Sciatic nerve (tissue), 2 donors: Measurements from ENCODE around the gene IGIP. TPM values are rescaled to one million over a fixed set of nuclear protein-coding genes. Genes with fewer than 3 reads are reported as not detected.

Experiments
- ATAC-seq: fragments of 200-7000 bp; cut with Tn5 transposase; one replicate; pipeline ENCODE4 v1.9.1; 2020; ENCODE audit warnings: mild to moderate bottlenecking, moderate library complexity
- DNase-seq: peaks from one replicate; pipeline ENCODE4 v3.0.0-alpha.2; 2020; ENCODE audit warnings: low spot score
- intact Hi-C: fragments of 100-400 bp; cut with DNase I; formaldehyde crosslinking; loops from one replicate; pipeline ENCODE4 v1.14.2; 2022
- total RNA-seq: library from RNA; stranded (reverse); fragmentation: NEBNext Ultra II Directional; extraction: Animal tissue kit (Norgen Biotek cat#: 25700); gene quantifications from one replicate; pipeline ENCODE4 v1.2.1, GENCODE V29; 2021
- donor health status: DM: no; HTN: no; CAD: no.
- donor health status: DM: no; HTN: no; CAD: no.

The IGIP gene
- 34.7 TPM for total RNA-seq

- DNase-seq (no peak), ATAC-seq (no peak)
- intact Hi-C loops: no loop called here
Measured at GRCh38 chr5:140125637-140126036, at the start of gene IGIP. TSS of gene IGIP (plus strand) at chr5:140125937. CDS start at chr5:140128477, 2,540 bp downstream.

- DNase-seq (no peak), ATAC-seq (no peak)
- intact Hi-C loops: no loop called here
Measured at GRCh38 chr5:140076142-140076541, 49.6 kb upstream of the IGIP start.

- intact Hi-C loops: no loop called here
- DNase-seq (no peak), ATAC-seq (no peak)
Measured at GRCh38 chr5:140076788-140077187, 48.9 kb upstream of the IGIP start.

- intact Hi-C loops: no loop called here
- no peak for ATAC-seq
- no peak for DNase-seq
Measured at GRCh38 chr5:140083120-140083519, 42.6 kb upstream of the IGIP start.

GRCh38 chr5:140083650-140084049, 42.1 kb upstream of the IGIP start:
- intact Hi-C loops: no loop called here
- no peak for ATAC-seq

GRCh38 chr5:140084541-140084940, 41.2 kb upstream of the IGIP start:
- no peak for ATAC-seq
- no peak for DNase-seq
- intact Hi-C loops: no loop called here

More at GRCh38 chr5:140083650-140084049, 42.1 kb upstream of the IGIP start:
- DNase-seq: no peak

- ATAC-seq (no peak), DNase-seq (no peak)
- intact Hi-C loops: no loop called here
Measured at GRCh38 chr5:140090251-140090650, 35.5 kb upstream of the IGIP start.

GRCh38 chr5:140093179-140093578, 32.6 kb upstream of the IGIP start:
- intact Hi-C loops: no loop called here
- DNase-seq (no peak), ATAC-seq (no peak)

- intact Hi-C loops: no loop called here
- DNase-seq: no peak
- ATAC-seq: no peak
Measured at GRCh38 chr5:140093866-140094265, 31.9 kb upstream of the IGIP start.

- intact Hi-C loops: no loop called here
- ATAC-seq: no peak
Measured at GRCh38 chr5:140094889-140095288, 30.8 kb upstream of the IGIP start.

GRCh38 chr5:140101179-140101578, 24.6 kb upstream of the IGIP start:
- ATAC-seq: no peak
- intact Hi-C loops: no loop called here
- DNase-seq: no peak

More at GRCh38 chr5:140094889-140095288, 30.8 kb upstream of the IGIP start:
- DNase-seq: no peak

GRCh38 chr5:140103154-140103553, 22.6 kb upstream of the IGIP start:
- no peak for DNase-seq
- intact Hi-C loops: no loop called here
- no peak for ATAC-seq

GRCh38 chr5:140104100-140104499, 21.6 kb upstream of the IGIP start:
- intact Hi-C loops: loop anchor here (1.0 kb wide), 1 partner anchor 10 kb away; the partner anchor contains the start of gene PURA
- DNase-seq (no peak), ATAC-seq (no peak)

GRCh38 chr5:140106101-140106500, 19.6 kb upstream of the IGIP start:
- intact Hi-C loops: no loop called here
- no peak for ATAC-seq
- no peak for DNase-seq

- ATAC-seq: peak; percentile 35
- DNase-seq: no peak
- intact Hi-C loops: no loop called here
Measured at GRCh38 chr5:140106805-140107311, 18.9 kb upstream of the IGIP start.

- peak; percentile 96 for DNase-seq
- peak; percentile 98 for ATAC-seq
- intact Hi-C loops: no loop called here
Measured at GRCh38 chr5:140107312-140108092, 18.2 kb upstream of the IGIP start.

GRCh38 chr5:140108093-140109017, 17.4 kb upstream of the IGIP start:
- DNase-seq: peak; percentile 65
- no peak for ATAC-seq
- intact Hi-C loops: no loop called here

GRCh38 chr5:140109018-140109758, 16.5 kb upstream of the IGIP start:
- intact Hi-C loops: no loop called here
- ATAC-seq: no peak
- DNase-seq: no peak
